MCF 10A (cell line): ENCODE data around the gene SOWAHB. TPM values are rescaled to one million over a fixed set of nuclear protein-coding genes. Genes with fewer than 3 reads are reported as not detected.

ENCODE experiments used
- BruUV-seq: library from RNA; stranded (reverse); fragments of 400-500 nt; replicated peaks from 2 replicates; lab custom pipeline; 2021; lab: Mats Ljungman, UMichigan
- CTCF ChIA-PET: fragments of 300-600 bp; sonication (Branson Sonifier 250); formaldehyde crosslinking; extraction: SDS; loops from one replicate; lab custom pipeline; 2021; ENCODE audit warnings: antibody characterized with exemption, inconsistent platforms; lab: Yijun Ruan, JAX
- POLR2A ChIA-PET: fragments of 300-600, 350-650 bp; sonication (Branson Sonifier 250); formaldehyde crosslinking; extraction: SDS; loops from one replicate; lab custom pipeline; 2020; ENCODE audit warnings: antibody characterized with exemption, inconsistent platforms; lab: Yijun Ruan, JAX
- DNase-seq: peaks from one replicate; pipeline ENCODE4 v3.0.0-alpha.2; 2018; ENCODE audit not compliant: unreplicated experiment
- H3K27ac Mint-ChIP-seq: one replicate; pipeline ENCODE4 v1.8.0; 2022; ENCODE audit warnings: mild to moderate bottlenecking, low read depth, mixed read lengths; ENCODE audit not compliant: unreplicated experiment
- H3K27me3 Mint-ChIP-seq: one replicate; pipeline ENCODE4 v1.8.0; 2022; ENCODE audit warnings: mixed read lengths; ENCODE audit not compliant: insufficient read depth, unreplicated experiment
- H3K36me3 Mint-ChIP-seq: one replicate; pipeline ENCODE4 v1.8.0; 2022; ENCODE audit warnings: mild to moderate bottlenecking, moderate library complexity, mixed read lengths; ENCODE audit not compliant: insufficient read depth, unreplicated experiment
- H3K4me1 Mint-ChIP-seq: one replicate; pipeline ENCODE4 v1.8.0; 2022; ENCODE audit warnings: mixed read lengths; ENCODE audit not compliant: insufficient read depth, unreplicated experiment
- H3K4me3 Mint-ChIP-seq: one replicate; pipeline ENCODE4 v1.8.0; 2022; ENCODE audit warnings: mild to moderate bottlenecking, moderate library complexity, mixed read lengths; ENCODE audit not compliant: unreplicated experiment
- H3K9me3 Mint-ChIP-seq: one replicate; pipeline ENCODE4 v1.8.0; 2022; ENCODE audit warnings: mixed read lengths; ENCODE audit not compliant: unreplicated experiment
- CTCF ChIP-seq: fragments of 200-600 bp; IDR thresholded peaks from one replicate; pipeline ENCODE4 v1.8.0; 2022; ENCODE audit warnings: antibody characterized with exemption, mild to moderate bottlenecking; ENCODE audit not compliant: unreplicated experiment
- intact Hi-C: fragments of 100-400 bp; cut with micrococcal nuclease; formaldehyde crosslinking; loops from 2 replicates; pipeline ENCODE4 v1.14.1; 2022
- total RNA-seq: library from RNA; stranded (reverse); gene quantifications from 2 replicates; pipeline ENCODE4 v1.2.3, GENCODE V29; 2022

Gene SOWAHB
- total RNA-seq, 1 experiment from 2014 or later, result 0.58 TPM

- H3K4me3 Mint-ChIP-seq, result no peak overlapping the region
- intact Hi-C loops, result no loop called here
- CTCF ChIA-PET, result interaction anchor here (0.6 kb wide), 2 partner anchors 454 to 491 kb away, joined by 3 read pairs; no protein-coding TSS in a partner anchor
- no peaks in the 10 kb centered on the region for H3K9me3 Mint-ChIP-seq
- BruUV-seq, result no TSS peak
- no peak for TF ChIP-seq CTCF
- H3K36me3 Mint-ChIP-seq, result no peaks in the 10 kb centered on the region
- no peaks in the 10 kb centered on the region for H3K27me3 Mint-ChIP-seq
- H3K27ac Mint-ChIP-seq, result no peak overlapping the region
- H3K4me1 Mint-ChIP-seq, result peaks cover 4% of the 10 kb centered on the region
- POLR2A ChIA-PET, result interaction anchor here (1.1 kb wide), 1 partner anchor 1130 kb away, joined by 3 read pairs; no protein-coding TSS in a partner anchor
- DNase-seq, result no peak
Measured at GRCh38 chr4:76854858-76855257, 43.1 kb downstream of the SOWAHB start.

- no TSS peak for BruUV-seq
- Mint-ChIP-seq H3K36me3 (no peaks in the 10 kb centered on the region), H3K4me1 (peaks cover 7% of the 10 kb centered on the region), H3K27me3 (no peaks in the 10 kb centered on the region), H3K9me3 (peaks cover 7% of the 10 kb centered on the region), H3K27ac (no peak overlapping the region), H3K4me3 (no peak overlapping the region)
- intact Hi-C loops, result no loop called here
- ChIA-PET POLR2A (no interaction called here), CTCF (no interaction called here)
- DNase-seq, result no peak
- no peak for TF ChIP-seq CTCF
Measured at GRCh38 chr4:76851375-76851774, 46.6 kb downstream of the SOWAHB start.

- POLR2A ChIA-PET, result interaction anchor here (1.6 kb wide), 1 partner anchor 47 kb away, joined by 3 read pairs; no protein-coding TSS in a partner anchor
- Mint-ChIP-seq H3K4me1 (peaks cover 7% of the 10 kb centered on the region), H3K27me3 (no peaks in the 10 kb centered on the region), H3K4me3 (no peak overlapping the region), H3K27ac (peak overlapping the region; percentile 16), H3K9me3 (peaks cover 7% of the 10 kb centered on the region), H3K36me3 (no peaks in the 10 kb centered on the region)
- BruUV-seq, result no TSS peak
- peak; percentile 96 for DNase-seq
- TF ChIP-seq CTCF, result no peak
- CTCF ChIA-PET, result interaction anchor here (0.6 kb wide), 1 partner anchor 45 kb away, joined by 4 read pairs; no protein-coding TSS in a partner anchor
- intact Hi-C loops, result no loop called here
Measured at GRCh38 chr4:76850010-76850441, 47.9 kb downstream of the SOWAHB start.

Other genes starting within 250 kb of the SOWAHB start
- 57.1 and 82.7 TPM in 2 replicates for gene SEPTIN11, start 51.6 kb upstream of the SOWAHB start, total RNA-seq
- gene CCNI, start 177.8 kb upstream of the SOWAHB start, total RNA-seq, result 297 and 368 TPM in 2 replicates